Measurements from ENCODE around the gene DNAJC30.

- no peak for TF ChIP-seq CTCF (IDR thresholded peaks at IDR 0.05)
- TF ChIP-seq EP300 (IDR thresholded peaks at IDR 0.05): no peak
- no peak for TF ChIP-seq POLR2A (IDR thresholded peaks at IDR 0.05)
Measured at GRCh38 chr7:73650524-73650923, 32.7 kb downstream of the DNAJC30 start.

Data from tibial nerve (tissue), 4 donors.